Head of caudate nucleus (tissue), 42 donors: ENCODE data around the gene FADD.
A peak's percentile ranks its signal among the peaks of the same experiment; 100 is the strongest.

Source experiments
- DNase-seq, 42 donors: peaks; one replicate each; pipeline versions ENCODE4 v3.0.0 to v3.0.0-alpha.2; 2020 to 2021; ENCODE audit warnings: mixed read lengths in 7 of 42
- intact Hi-C: fragments of 100-400 bp; cut with DNase I; formaldehyde crosslinking; loops from one replicate; pipeline ENCODE4 v1.15.0; 2022

The FADD gene

GRCh38 chr11:70176940-70177689 lies 26.0 kb upstream of the FADD start:
- intact Hi-C loops, result no loop called here
- DNase-seq, result peak in 1 of 42 donors; percentile 13

GRCh38 chr11:70180906-70181305 lies 22.2 kb upstream of the FADD start:
- no peak for DNase-seq
- intact Hi-C loops, result no loop called here

- no peak for DNase-seq
- intact Hi-C loops, result no loop called here
Observed at GRCh38 chr11:70182266-70182665, 20.8 kb upstream of the FADD start.

- intact Hi-C loops, result no loop called here
- DNase-seq, result no peak
Observed at GRCh38 chr11:70183032-70183431, 20.1 kb upstream of the FADD start.

- DNase-seq, result no peak
- intact Hi-C loops, result no loop called here
Observed at GRCh38 chr11:70183483-70184176, 19.5 kb upstream of the FADD start.

GRCh38 chr11:70184396-70184795 lies 18.7 kb upstream of the FADD start:
- intact Hi-C loops, result no loop called here
- DNase-seq, result no peak

GRCh38 chr11:70185348-70186055 lies 17.6 kb upstream of the FADD start:
- no peak for DNase-seq
- intact Hi-C loops, result no loop called here

GRCh38 chr11:70186420-70186819 lies 16.7 kb upstream of the FADD start:
- DNase-seq, result no peak
- intact Hi-C loops, result no loop called here

- DNase-seq, result no peak
- intact Hi-C loops, result no loop called here
Observed at GRCh38 chr11:70186936-70187335, 16.2 kb upstream of the FADD start.

- intact Hi-C loops, result no loop called here
- DNase-seq, result no peak
Observed at GRCh38 chr11:70187771-70188170, 15.3 kb upstream of the FADD start.

GRCh38 chr11:70189622-70190021 lies 13.5 kb upstream of the FADD start:
- intact Hi-C loops, result loop anchor here (5.0 kb wide), 1 partner anchor 272 kb away; no protein-coding TSS in a partner anchor
- no peak for DNase-seq

- intact Hi-C loops, result loop anchor here (5.0 kb wide), 1 partner anchor 274 kb away; no protein-coding TSS in a partner anchor
- DNase-seq, result peak; percentile 12 to 79 (median 58)
Observed at GRCh38 chr11:70191495-70192140, 11.5 kb upstream of the FADD start.

GRCh38 chr11:70192666-70193410 lies 10.3 kb upstream of the FADD start:
- DNase-seq, result no peak
- intact Hi-C loops, result loop anchor here (5.0 kb wide), 1 partner anchor 276 kb away; no protein-coding TSS in a partner anchor

GRCh38 chr11:70193411-70194292 lies 9.4 kb upstream of the FADD start:
- no peak for DNase-seq
- intact Hi-C loops, result loop anchor here (5.0 kb wide), 1 partner anchor 276 kb away; no protein-coding TSS in a partner anchor

- no peak for DNase-seq
- intact Hi-C loops, result loop anchor here (5.0 kb wide), 2 partner anchors 278 to 513 kb away; no protein-coding TSS in a partner anchor
Observed at GRCh38 chr11:70194792-70195791, 8.0 kb upstream of the FADD start.

- intact Hi-C loops, result loop anchor here (10.0 kb wide), 1 partner anchor 74 kb away; the partner anchor contains the start of gene PPFIA1
- DNase-seq, result no peak
Observed at GRCh38 chr11:70200212-70200844, 2.8 kb upstream of the FADD start.
